G401 (cell line): ENCODE data around the gene UBAP2. TPM values are rescaled to one million over a fixed set of nuclear protein-coding genes. Genes with fewer than 3 reads are reported as not detected.

Experiments
- DNase-seq: peaks from one replicate; pipeline ENCODE4 v3.0.0-alpha.2; 2015; ENCODE audit warnings: low spot score
- in situ Hi-C: cut with HindIII; loops from 2 replicates; pipeline ENCODE4 v1.10.0; 2016; ENCODE audit warnings: low sequenced_read_pairs, mixed read lengths
- total RNA-seq: library from RNA; depleted of rRNA; stranded (reverse); fragments of >200 nt; shearing (Covaris generic); gene quantifications from 2 replicates; pipeline ENCODE4 v1.2.3, GENCODE V29; 2014

The UBAP2 gene
- total RNA-seq, 1 experiment from 2014 or later: 26.0 TPM

GRCh38 chr9:33931326-33931725 is 117.4 kb downstream of the UBAP2 start:
- in situ Hi-C loops: no loop called here
- no peak for DNase-seq

- no peak for DNase-seq
- in situ Hi-C loops: no loop called here
These were observed 121.0 kb downstream of the UBAP2 start for GRCh38 chr9:33927694-33928093.

- DNase-seq: no peak
- in situ Hi-C loops: no loop called here
These were observed 121.8 kb downstream of the UBAP2 start for GRCh38 chr9:33926746-33927485.

- in situ Hi-C loops: no loop called here
- DNase-seq: peak; percentile 85
These were observed 123.5 kb downstream of the UBAP2 start for GRCh38 chr9:33924978-33925797.

- in situ Hi-C loops: no loop called here
- no peak for DNase-seq
These were observed 124.5 kb downstream of the UBAP2 start for GRCh38 chr9:33923998-33924701.

GRCh38 chr9:33923079-33923478 is 125.6 kb downstream of the UBAP2 start:
- no peak for DNase-seq
- in situ Hi-C loops: no loop called here

- no peak for DNase-seq
- in situ Hi-C loops: no loop called here
These were observed 126.5 kb downstream of the UBAP2 start for GRCh38 chr9:33921967-33922895.

- DNase-seq: no peak
- in situ Hi-C loops: no loop called here
These were observed 129.3 kb downstream of the UBAP2 start for GRCh38 chr9:33919276-33919897.

- no peak for DNase-seq
- in situ Hi-C loops: no loop called here
These were observed 131.7 kb downstream of the UBAP2 start for GRCh38 chr9:33917036-33917435.

- in situ Hi-C loops: no loop called here
- DNase-seq: no peak
These were observed 133.6 kb downstream of the UBAP2 start for GRCh38 chr9:33914887-33915628.

GRCh38 chr9:33913541-33913940 is 135.1 kb downstream of the UBAP2 start:
- no peak for DNase-seq
- in situ Hi-C loops: no loop called here

- DNase-seq: no peak
- in situ Hi-C loops: no loop called here
These were observed 139.9 kb downstream of the UBAP2 start for GRCh38 chr9:33908749-33909148.

GRCh38 chr9:33908114-33908513 is 140.6 kb downstream of the UBAP2 start:
- in situ Hi-C loops: no loop called here
- no peak for DNase-seq

- in situ Hi-C loops: no loop called here
- no peak for DNase-seq
These were observed 141.3 kb downstream of the UBAP2 start for GRCh38 chr9:33907347-33907746.

- in situ Hi-C loops: no loop called here
- no peak for DNase-seq
These were observed 141.9 kb downstream of the UBAP2 start for GRCh38 chr9:33906769-33907168.

- DNase-seq: no peak
- in situ Hi-C loops: no loop called here
These were observed 143.6 kb downstream of the UBAP2 start for GRCh38 chr9:33905137-33905536.

GRCh38 chr9:33903157-33903780 is 145.4 kb downstream of the UBAP2 start:
- in situ Hi-C loops: no loop called here
- DNase-seq: no peak
